Suprapubic skin (tissue), 4 donors: Measurements from ENCODE around the gene SOWAHC. TPM values are rescaled to one million over a fixed set of nuclear protein-coding genes. Genes with fewer than 3 reads are reported as not detected.

Experiments
- DNase-seq, 2 donors: peaks; one replicate each; pipeline ENCODE4 v3.0.0-alpha.2; 2019; ENCODE audit warnings: low spot score in 2 of 2
- H3K27ac ChIP-seq: fragments of 200-600 bp; sonication (generic); one replicate; pipeline ENCODE4 v1.5.1; 2019
- H3K27me3 ChIP-seq: fragments of 200-600 bp; sonication (generic); one replicate; pipeline ENCODE4 v1.5.1; 2019
- H3K36me3 ChIP-seq: fragments of 200-600 bp; sonication (generic); one replicate; pipeline ENCODE4 v1.5.1; 2019
- H3K4me1 ChIP-seq: fragments of 200-600 bp; sonication (generic); one replicate; pipeline ENCODE4 v1.5.1; 2019
- H3K4me3 ChIP-seq: fragments of 200-600 bp; sonication (generic); one replicate; pipeline ENCODE4 v1.5.1; 2019; ENCODE audit warnings: mild to moderate bottlenecking
- H3K9me3 ChIP-seq: fragments of 200-600 bp; sonication (generic); one replicate; pipeline ENCODE4 v1.5.1; 2019
- CTCF ChIP-seq, 2 donors: fragments of 200-600 bp in 1 of 2; fragments of 450-650 bp in 1 of 2; sonication (generic) in 1 of 2; IDR thresholded peaks; one replicate each; pipeline ENCODE4 v1.5.1; 2016 to 2019; ENCODE audit warnings: antibody characterized with exemption in 2 of 2, mild to moderate bottlenecking in 1 of 2, moderate library complexity in 1 of 2
- EP300 ChIP-seq: sonication (generic); formaldehyde crosslinking; IDR thresholded peaks from one replicate; pipeline ENCODE4 v1.6.1; 2017; ENCODE audit warnings: antibody characterized with exemption
- POLR2A ChIP-seq, 2 donors: fragments of 450-650 bp; IDR thresholded peaks; one replicate each; pipeline ENCODE4 v1.6.1; 2017; ENCODE audit warnings: antibody characterized with exemption in 2 of 2, mild to moderate bottlenecking in 2 of 2, moderate library complexity in 2 of 2
- POLR2AphosphoS5 ChIP-seq, 3 donors: sonication (generic); formaldehyde crosslinking; IDR thresholded peaks; one replicate each; pipeline ENCODE4 v1.6.1; 2017; ENCODE audit warnings: antibody characterized with exemption in 3 of 3
- WGBS: methylation state at CpG from one replicate; pipeline ENCODE4 v1.1.5; 2018; 5-methylcytosine and 5-hydroxymethylcytosine counted together
- total RNA-seq, 4 donors: library from RNA; depleted of rRNA; stranded (reverse); fragments of >200 nt; gene quantifications; one replicate each; pipeline ENCODE4 v1.1.0, GENCODE V29; 2016

Gene SOWAHC
- total RNA-seq, 4 donors from 2014 or later: 42.8 to 59.7 (median 57.1) TPM

DNA sequence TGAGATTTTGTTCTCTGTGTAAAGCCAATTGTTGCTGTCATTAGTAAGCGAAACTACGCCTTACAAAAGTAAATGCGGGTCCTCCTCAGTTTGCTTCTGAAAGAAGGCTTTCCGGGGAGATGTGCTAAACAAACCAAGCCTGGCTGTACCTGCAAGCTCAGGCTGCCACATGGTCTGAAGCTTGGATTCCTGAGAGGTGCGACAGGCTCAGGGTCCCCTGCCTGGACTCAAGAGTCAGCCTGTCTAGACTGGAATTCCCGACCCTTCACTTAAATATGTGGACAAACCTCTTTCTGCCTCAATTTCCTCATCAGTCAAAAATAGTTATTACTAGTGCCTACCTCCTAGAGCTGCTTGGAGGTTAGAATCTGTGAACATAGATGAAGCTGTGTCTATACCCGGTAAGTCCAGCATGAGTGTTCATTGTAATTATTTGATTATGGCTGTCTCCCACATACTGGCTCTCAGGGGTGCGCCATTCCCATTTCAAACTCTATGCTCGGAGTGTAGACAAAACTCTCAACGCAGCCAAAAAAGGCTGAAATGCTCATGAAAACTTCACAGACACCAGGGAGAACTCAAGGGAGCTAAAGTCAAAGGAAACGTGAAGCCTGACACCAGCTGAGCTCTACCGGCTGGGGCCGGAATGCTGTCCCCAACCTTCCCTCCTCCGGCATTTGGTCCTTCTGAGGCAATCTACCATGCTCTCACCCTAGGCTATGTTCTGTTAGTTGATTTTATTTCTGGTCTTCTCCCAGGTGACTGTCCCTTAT lies 31.4 kb downstream of the SOWAHC start:
- peaks cover 37% of the 10 kb centered on the region for H3K4me1 ChIP-seq
- H3K27ac ChIP-seq: peak overlapping the region; percentile 73
- H3K27me3 ChIP-seq: no peaks in the 10 kb centered on the region
- DNase-seq: no peak
- H3K4me3 ChIP-seq: no peak overlapping the region
- WGBS: 89% methylated on average over 13 of the region's 14 CpGs
- TF ChIP-seq CTCF (IDR thresholded peaks at IDR 0.05) (no peak), POLR2AphosphoS5 (IDR thresholded peaks at IDR 0.05) (no peak), EP300 (no peak), POLR2A (IDR thresholded peaks at IDR 0.05) (no peak)
- no peaks in the 10 kb centered on the region for H3K36me3 ChIP-seq
- H3K9me3 ChIP-seq: no peaks in the 10 kb centered on the region

DNA sequence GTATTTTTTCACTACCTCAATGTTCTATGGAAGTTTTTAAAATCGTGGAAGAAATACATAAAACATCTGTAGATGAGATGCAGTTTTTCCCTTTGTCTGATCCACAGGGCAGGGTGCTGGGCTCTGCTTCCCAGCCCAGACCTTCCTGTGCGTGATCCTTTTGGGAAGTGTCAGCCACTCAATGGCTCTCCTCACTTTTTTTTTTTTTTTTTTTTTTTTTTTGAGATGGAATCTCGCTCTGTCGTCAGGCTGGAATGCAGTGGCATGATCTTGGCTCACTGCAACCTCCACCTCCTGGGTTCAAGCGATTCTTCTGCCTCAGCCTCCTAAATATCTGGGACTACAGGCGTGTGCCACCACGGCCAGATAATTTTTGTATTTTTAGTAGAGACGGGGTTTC lies 32.8 kb downstream of the SOWAHC start:
- no peak overlapping the region for H3K27ac ChIP-seq

DNA sequence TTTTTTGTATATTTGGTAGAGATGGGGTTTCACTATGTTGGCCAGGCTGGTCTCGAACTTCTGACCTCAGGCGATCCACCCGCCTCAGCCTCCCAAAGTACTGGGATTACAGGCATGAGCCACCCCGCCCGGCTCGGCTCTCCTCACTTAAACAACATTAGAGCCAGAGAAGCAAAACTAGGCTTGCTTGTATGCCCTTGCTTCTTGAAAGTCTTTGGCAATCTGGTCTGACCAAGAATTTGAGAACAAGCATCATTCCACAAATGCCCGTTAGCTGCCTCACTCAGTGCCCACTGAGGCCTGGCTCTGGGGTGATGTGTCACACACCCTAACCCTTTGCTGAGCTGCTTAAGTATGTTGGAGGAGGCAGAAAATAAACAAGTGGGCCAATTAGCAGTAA lies 33.5 kb downstream of the SOWAHC start:
- H3K27ac ChIP-seq: peak overlapping the region; percentile 56
- DNase-seq: no peak
- TF ChIP-seq POLR2AphosphoS5 (IDR thresholded peaks at IDR 0.05) (no peak), CTCF (IDR thresholded peaks at IDR 0.05) (no peak), EP300 (no peak), POLR2A (IDR thresholded peaks at IDR 0.05) (no peak)
- H3K4me3 ChIP-seq: no peak overlapping the region
- H3K27me3 ChIP-seq: no peaks in the 10 kb centered on the region
- no peaks in the 10 kb centered on the region for H3K9me3 ChIP-seq
- 80% methylated on average over 7 of the region's 7 CpGs for WGBS
- H3K4me1 ChIP-seq: peaks cover 37% of the 10 kb centered on the region
- no peaks in the 10 kb centered on the region for H3K36me3 ChIP-seq

More for the DNA sequence above, 32.8 kb downstream of the SOWAHC start:
- H3K36me3 ChIP-seq: no peaks in the 10 kb centered on the region
- H3K9me3 ChIP-seq: no peaks in the 10 kb centered on the region
- WGBS: 91% methylated on average over 8 of the region's 8 CpGs
- H3K4me3 ChIP-seq: no peak overlapping the region
- no peak for TF ChIP-seq POLR2AphosphoS5 (IDR thresholded peaks at IDR 0.05)
- TF ChIP-seq CTCF (IDR thresholded peaks at IDR 0.05): no peak
- TF ChIP-seq POLR2A (IDR thresholded peaks at IDR 0.05): no peak
- TF ChIP-seq EP300: no peak
- peaks cover 37% of the 10 kb centered on the region for H3K4me1 ChIP-seq
- no peaks in the 10 kb centered on the region for H3K27me3 ChIP-seq
- DNase-seq: no peak

GRCh38 chr2:109648041-109648527 lies 33.9 kb downstream of the SOWAHC start:
- Histone ChIP-seq H3K9me3 (no peaks in the 10 kb centered on the region), H3K4me1 (peaks cover 37% of the 10 kb centered on the region), H3K27me3 (no peaks in the 10 kb centered on the region), H3K36me3 (no peaks in the 10 kb centered on the region), H3K4me3 (no peak overlapping the region), H3K27ac (peak overlapping the region; percentile 56)
- WGBS: 82% methylated on average over 8 of the region's 8 CpGs
- DNase-seq: peak in 1 of 2 donors; percentile 56
- TF ChIP-seq POLR2A (IDR thresholded peaks at IDR 0.05) (no peak), CTCF (IDR thresholded peaks at IDR 0.05) (no peak), POLR2AphosphoS5 (IDR thresholded peaks at IDR 0.05) (no peak), EP300 (no peak)

DNA sequence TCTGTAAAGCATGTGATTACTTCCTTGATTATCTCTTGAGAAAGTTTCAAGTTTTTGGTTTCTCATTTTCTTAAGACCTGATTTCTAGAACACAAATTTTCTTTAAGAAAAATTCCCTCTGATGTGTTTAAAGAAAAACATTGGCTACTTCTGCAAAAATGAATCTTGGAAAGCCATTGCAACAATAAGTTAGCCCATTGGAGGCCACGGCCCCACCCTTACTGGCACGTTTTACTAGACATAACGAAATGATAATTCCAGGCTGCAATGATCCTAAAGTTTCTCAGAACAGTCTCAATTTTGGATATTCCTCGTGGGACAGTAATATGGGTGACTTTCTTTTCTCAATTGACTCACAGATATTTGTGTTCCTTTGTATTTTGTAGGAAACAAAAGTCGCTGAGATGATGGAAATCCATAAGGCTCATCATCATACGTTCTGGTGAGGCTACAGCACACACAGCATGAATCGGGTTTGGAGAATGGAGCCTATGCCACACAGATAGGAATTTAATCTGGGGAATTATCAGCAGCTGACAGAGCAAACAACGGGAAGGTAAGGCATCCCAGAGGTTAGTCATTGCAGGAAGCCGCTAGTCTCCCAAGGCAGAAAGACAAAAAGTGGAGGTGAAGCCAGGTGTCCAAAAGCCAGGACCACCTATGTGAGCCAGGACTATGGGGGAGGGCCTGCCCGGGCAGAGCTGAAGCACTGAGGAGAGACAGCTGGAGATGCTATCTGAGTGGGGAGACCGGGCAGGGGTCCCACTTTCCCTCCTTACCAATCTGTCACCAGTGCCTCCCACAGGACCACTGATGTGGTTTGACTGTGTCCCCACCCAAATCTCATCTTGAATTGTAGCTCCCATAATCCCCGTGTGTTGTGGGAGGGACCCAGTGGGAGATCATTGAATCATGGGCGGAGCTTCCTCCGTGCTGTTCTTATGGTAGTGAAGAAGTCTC lies 35.9 kb downstream of the SOWAHC start:
- H3K27me3 ChIP-seq: no peaks in the 10 kb centered on the region
- TF ChIP-seq POLR2AphosphoS5 (IDR thresholded peaks at IDR 0.05): no peak
- no peak for TF ChIP-seq EP300
- no peak for TF ChIP-seq POLR2A (IDR thresholded peaks at IDR 0.05)
- no peak for TF ChIP-seq CTCF (IDR thresholded peaks at IDR 0.05)
- H3K4me1 ChIP-seq: peaks cover 20% of the 10 kb centered on the region
- H3K9me3 ChIP-seq: no peaks in the 10 kb centered on the region
- no peak overlapping the region for H3K27ac ChIP-seq
- H3K36me3 ChIP-seq: no peaks in the 10 kb centered on the region
- 64% methylated on average over 14 of the region's 14 CpGs for WGBS
- H3K4me3 ChIP-seq: no peak overlapping the region
- peak in 1 of 2 donors; percentile 56 for DNase-seq
